WTC11 (cell line): ENCODE results near the gene B3GALT5.

ENCODE experiments used
- CTCF ChIP-seq: fragments of 200-600 bp; IDR thresholded peaks from 2 replicates; pipeline ENCODE4 v1.8.0; 2022; ENCODE audit warnings: antibody characterized with exemption
- FOXJ3 ChIP-seq: sonication (generic); formaldehyde crosslinking; IDR thresholded peaks from 2 replicates; pipeline ENCODE4 v1.9.0; 2021; ENCODE audit warnings: missing genetic modification reagents, mild to moderate bottlenecking, borderline replicate concordance
- JUN ChIP-seq: sonication (generic); formaldehyde crosslinking; IDR thresholded peaks from 2 replicates; pipeline ENCODE4 v1.8.0; 2023; ENCODE audit warnings: mild to moderate bottlenecking, missing genetic modification reagents
- NR1H2 ChIP-seq: sonication (generic); formaldehyde crosslinking; IDR thresholded peaks from 2 replicates; pipeline ENCODE4 v1.9.0; 2021; ENCODE audit warnings: mild to moderate bottlenecking, moderate library complexity, missing genetic modification reagents
- ZNF263 ChIP-seq: sonication (generic); formaldehyde crosslinking; IDR thresholded peaks from 2 replicates; pipeline ENCODE4 v1.8.1; 2022; ENCODE audit warnings: low read depth, mild to moderate bottlenecking, moderate library complexity, missing genetic modification reagents

- TF ChIP-seq CTCF (no peak), NR1H2 (CRISPR knock-in tag) (no peak), FOXJ3 (CRISPR knock-in tag) (no peak), ZNF263 (no peak), JUN (CRISPR knock-in tag) (no peak)
These were observed 42.8 kb downstream of the B3GALT5 start for GRCh38 chr21:39655589-39655988.
